NCI-H526 treated with DMSO at 0.1 percent for 48 hours (cell line): ENCODE results near the gene TCEA2.
"Not testable (repeated sequence)": the region's sequence is repeated elsewhere in the genome, so short reads cannot be mapped to it uniquely, and the experiment has no call there.

Source experiments
- DNase-seq: peaks from one replicate; lab custom pipeline; 2025; lab: John Stamatoyannopoulos, UW

Gene TCEA2

GRCh38 chr20:64077876-64078551 is 15.0 kb downstream of the TCEA2 start:
- no peak for DNase-seq

GRCh38 chr20:64078934-64079272 is 15.9 kb downstream of the TCEA2 start:
- DNase-seq, result no peak

DNA sequence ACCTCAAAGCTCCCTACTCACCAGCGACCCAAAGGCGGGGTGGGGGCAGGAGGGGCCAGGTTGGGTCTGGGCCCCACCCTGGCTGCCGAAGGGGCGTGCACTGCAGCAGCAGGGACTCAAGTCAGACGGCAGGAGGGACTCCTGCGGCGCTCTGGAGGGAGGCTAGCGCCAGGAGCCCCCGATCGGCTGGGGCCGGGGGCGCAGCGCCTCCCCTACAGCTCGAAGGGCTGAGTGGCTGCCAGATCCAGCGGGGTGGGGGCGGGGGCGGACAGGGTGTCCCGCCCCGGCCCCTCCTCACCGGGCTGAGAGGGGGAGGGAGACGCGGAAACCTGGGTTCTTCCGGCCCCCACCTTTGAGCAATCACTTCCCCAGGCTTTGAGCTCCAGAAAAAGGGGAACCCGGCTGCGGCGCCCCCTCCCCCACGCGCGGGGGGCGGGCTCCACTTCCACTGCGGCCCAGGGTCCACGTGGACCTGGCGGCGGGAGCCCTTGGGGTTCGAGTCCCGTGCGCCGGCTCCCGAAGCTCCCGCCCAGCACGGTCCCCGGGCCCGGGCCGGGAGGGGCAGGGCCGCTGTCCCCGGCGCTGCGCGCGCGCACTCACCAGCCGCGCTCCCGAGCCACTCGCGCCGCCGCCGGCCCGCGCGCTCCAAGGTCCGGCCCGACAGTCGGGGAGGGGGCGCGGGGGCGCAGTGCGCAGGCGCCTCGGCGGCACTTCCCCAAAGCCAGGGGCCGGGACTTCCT is 16.4 kb downstream of the TCEA2 start, which contains the start of gene RGS19:
TSS of gene RGS19 (minus strand) at position 246 of the 740 bp plus-strand sequence. CDS start 2,632 bp downstream, outside the sequence.
- peak; percentile 55 for DNase-seq

GRCh38 chr20:64080013-64080812 is 17.2 kb downstream of the TCEA2 start, which contains the start of gene OPRL1:
OPRL1 (plus strand) TSS chr20:64080082; CDS start chr20:64092721, 12,639 bp downstream.
- no peak for DNase-seq

- no peak for DNase-seq
Observed at GRCh38 chr20:64080813-64081623, 18.0 kb downstream of the TCEA2 start.

DNA sequence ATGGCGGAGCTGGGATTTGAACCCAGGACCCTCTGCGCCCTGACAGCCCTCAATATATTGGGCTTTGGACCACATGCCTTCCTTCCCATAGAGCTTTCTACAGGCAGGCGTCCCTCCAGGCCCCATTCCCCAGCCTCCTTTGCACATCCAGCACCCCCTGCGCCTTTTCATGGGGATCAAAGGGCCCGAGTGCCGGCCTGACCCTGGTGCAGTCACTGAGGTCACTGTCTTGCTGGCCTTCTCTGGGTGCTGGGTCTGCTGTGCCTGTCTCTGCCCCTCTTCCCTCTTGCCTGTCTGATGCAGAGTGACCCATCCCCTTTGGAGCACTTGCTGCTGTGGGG is 18.6 kb downstream of the TCEA2 start:
- no peak for DNase-seq

DNA sequence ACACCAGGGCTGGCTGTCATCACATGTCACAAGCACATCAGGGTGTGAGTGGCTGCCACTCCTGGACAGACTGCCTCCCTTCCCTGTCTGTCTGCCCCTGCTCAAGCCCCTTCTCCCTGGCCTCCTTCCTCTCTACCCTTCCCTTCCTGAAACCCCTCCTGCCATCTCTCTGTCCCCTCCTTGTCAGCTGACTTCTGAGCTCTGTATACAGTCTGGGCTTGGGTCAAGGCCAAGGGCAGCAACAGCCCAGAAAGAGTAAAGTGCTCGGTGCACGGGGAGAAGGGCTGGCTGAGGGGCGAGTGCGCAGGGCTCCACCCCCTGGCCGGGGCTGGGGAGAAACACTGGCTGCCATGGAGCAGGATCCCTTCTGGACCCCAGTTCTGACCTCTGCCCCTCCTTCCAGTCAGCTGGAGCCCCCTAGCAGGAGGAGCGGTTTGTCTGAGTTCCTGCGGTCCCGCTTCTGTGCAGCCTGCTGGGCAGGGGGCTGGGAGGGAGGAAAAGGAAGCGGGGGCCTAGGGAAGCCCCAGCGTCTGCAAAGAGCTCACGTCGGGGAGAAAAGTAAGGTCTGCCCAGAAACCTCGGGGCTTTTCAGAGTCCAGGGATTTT is 19.2 kb downstream of the TCEA2 start:
- DNase-seq, result no peak

DNA sequence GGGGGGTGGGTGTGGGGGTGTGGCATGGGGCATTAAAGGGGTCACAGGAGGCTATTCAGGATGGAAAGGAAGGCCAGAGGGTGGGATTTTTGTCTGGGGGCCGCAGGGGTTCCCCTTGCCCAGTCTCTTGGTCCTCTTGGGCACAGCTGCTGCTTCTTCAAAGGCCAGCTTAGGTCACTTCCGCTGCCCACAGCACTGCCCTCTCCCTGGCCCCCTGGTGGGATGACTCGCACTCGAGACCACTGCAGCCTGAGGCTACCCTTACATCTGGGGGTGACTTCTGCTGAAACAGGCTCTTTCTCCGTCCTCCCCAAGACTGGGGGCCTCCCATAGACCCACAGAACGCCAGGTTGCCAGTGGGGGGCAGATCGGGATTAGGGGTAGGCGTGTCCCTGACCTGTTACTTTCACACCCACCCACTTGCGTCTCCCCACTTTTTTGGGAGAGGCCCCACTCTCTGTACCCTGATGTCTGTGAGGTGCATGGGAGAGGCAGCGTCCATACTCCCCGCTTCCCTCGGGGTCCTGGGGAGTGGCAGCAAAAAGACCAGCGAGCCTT is 19.9 kb downstream of the TCEA2 start:
- DNase-seq, result no peak

GRCh38 chr20:64083378-64083803 is 20.4 kb downstream of the TCEA2 start:
- DNase-seq, result peak; percentile 56

DNA sequence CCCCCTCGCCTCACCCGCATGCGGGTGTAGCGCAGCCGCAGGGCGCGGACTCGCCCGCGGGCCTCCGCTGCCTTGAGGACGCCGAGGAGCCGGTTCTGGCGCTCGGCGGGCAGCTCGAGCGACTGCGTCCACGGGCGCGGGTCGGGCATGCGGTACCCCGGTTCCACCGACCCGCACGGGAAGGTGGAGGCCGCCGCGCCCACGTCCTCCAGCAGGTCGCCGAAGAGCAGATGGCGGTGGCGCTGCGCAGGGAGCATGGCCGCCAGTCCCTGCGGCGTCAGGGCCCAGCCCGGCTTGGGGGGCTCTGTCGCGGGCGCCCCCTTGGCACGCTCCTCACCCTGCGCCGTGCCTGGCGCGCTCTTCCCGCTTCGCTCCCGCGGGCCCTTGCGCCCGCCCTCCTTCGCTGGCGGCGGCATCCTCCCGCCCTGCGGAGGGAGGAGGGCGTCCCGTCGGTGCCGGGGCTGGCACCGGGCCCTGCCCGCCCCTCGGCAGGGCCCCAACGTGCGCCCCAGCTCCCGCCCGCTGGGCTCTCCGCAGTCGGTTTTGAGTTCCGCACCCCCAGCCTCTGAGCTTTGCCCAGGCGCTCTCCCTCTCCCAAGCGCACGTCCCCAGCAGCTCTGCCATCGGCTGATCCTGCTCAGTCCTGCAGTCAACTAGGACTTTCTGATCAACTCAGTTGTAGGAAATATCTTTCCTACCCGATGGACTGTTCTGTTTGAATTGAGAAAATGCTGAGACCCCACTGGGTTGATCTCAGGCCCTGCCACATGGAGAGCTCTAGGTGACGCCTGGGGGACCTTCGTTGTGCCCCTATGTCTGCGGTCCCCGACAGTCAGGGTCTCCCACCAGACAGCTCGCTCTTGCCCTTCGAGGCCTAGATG is 21.0 kb downstream of the TCEA2 start, which contains the start of gene LKAAEAR1:
TSS of gene LKAAEAR1 (minus strand) at position 595 of the 881 bp plus-strand sequence. CDS start at position 416, 179 bp downstream.
- DNase-seq, result no peak

GRCh38 chr20:64084685-64085152 is 21.7 kb downstream of the TCEA2 start:
- peak; percentile 21 for DNase-seq

- no peak for DNase-seq
Observed at GRCh38 chr20:64086801-64087200, 23.8 kb downstream of the TCEA2 start.

DNA sequence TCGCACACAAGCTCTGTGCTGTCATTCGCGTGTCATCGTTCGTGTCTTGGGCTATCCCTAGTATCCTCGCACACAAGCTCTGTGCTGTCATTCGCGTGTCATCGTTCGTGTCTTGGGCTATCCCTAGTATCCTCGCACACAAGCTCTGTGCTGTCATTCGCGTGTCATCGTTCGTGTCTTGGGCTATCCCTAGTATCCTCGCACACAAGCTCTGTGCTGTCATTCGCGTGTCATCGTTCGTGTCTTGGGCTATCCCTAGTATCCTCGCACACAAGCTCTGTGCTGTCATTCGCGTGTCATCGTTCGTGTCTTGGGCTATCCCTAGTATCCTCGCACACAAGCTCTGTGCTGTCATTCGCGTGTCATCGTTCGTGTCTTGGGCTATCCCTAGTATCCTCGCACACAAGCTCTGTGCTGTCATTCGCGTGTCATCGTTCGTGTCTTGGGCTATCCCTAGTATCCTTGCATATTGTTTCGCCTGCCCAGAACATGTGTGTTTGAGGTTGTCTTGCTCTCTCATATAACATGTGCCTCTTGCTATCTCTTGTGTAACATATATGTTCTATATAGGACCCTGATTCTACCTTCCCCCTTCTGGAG is 24.3 kb downstream of the TCEA2 start:
- not testable (repeated sequence) for DNase-seq

DNA sequence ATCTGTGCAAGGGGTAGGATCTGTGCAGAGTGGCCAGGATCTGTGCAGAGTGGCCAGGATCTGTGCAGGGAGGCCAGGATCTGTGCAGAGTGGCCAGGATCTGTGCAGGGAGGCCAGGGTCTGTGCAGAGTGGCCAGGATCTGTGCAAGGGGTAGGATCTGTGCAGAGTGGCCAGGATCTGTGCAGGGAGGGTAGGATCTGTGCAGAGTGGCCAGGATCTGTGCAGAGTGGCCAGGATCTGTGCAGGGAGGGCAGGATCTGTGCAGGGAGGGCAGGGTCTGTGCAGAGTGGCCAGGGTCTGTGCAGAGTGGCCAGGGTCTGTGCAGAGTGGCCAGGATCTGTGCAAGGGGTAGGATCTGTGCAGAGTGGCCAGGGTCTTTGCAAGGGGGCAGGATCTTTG is 25.6 kb downstream of the TCEA2 start:
- not testable (repeated sequence) for DNase-seq

GRCh38 chr20:64090165-64090564 is 27.2 kb downstream of the TCEA2 start:
- no peak for DNase-seq

- no peak for DNase-seq
Observed at GRCh38 chr20:64091340-64091739, 28.3 kb downstream of the TCEA2 start.

GRCh38 chr20:64091770-64092169 is 28.8 kb downstream of the TCEA2 start:
- DNase-seq, result peak; percentile 35

GRCh38 chr20:64092258-64093012 is 29.4 kb downstream of the TCEA2 start:
- DNase-seq, result peak; percentile 21
